ENCODE data around the gene OR4D11. TPM values are rescaled to one million over a fixed set of nuclear protein-coding genes. Genes with fewer than 3 reads are reported as not detected.
A peak's percentile ranks its signal among the peaks of the same experiment; 100 is the strongest.

Gene OR4D11
- total and polyA plus RNA-seq, 9 of the 15 experiments (the other 6 are each of a cell fraction or from before 2014, with no cell fraction given): not detected

GRCh38 chr11:59544869-59545178, 41.4 kb downstream of the OR4D11 start (continued):
- TF ChIP-seq EGR1 (conservative IDR thresholded peaks at IDR 0.05) (no peak), ZNF830 (CRISPR knock-in tag; IDR thresholded peaks at IDR 0.05) (0 out of 2 replicates have a peak, but pooled peaks have one; percentile 25), MYC (IDR thresholded peaks at IDR 0.05; ENCODE audit: low read depth, low read length) (0 out of 2 replicates have a peak, but pooled peaks have one; percentile 1), MYC (CRISPR knock-in tag; IDR thresholded peaks at IDR 0.05; ENCODE audit: borderline replicate concordance, low read depth) (no peak), GABPB2 (CRISPR knock-in tag; conservative IDR thresholded peaks at IDR 0.05) (no peak), NUFIP1 (IDR thresholded peaks at IDR 0.05; ENCODE audit: partially characterized antibody) (no peak), ZNF3 (CRISPR knock-in tag; IDR thresholded peaks at IDR 0.05) (no peak), CBFB (CRISPR knock-in tag; IDR thresholded peaks at IDR 0.05) (no peak), NEUROD1 (IDR thresholded peaks at IDR 0.05; ENCODE audit: borderline replicate concordance, low read depth, low read length, partially characterized antibody) (no peak), CBX2 (IDR thresholded peaks at IDR 0.05; ENCODE audit: insufficient read depth, low read length, poor library complexity, severe bottlenecking) (no peak), CEBPB (tag; IDR thresholded peaks at IDR 0.05) (no peak), KLF1 (tag; IDR thresholded peaks at IDR 0.05) (no peak), SMAD1 (IDR thresholded peaks at IDR 0.05; ENCODE audit: low read depth, low read length, partially characterized antibody) (no peak), THAP12 (CRISPR knock-in tag; IDR thresholded peaks at IDR 0.05) (no peak), ZNF778 (CRISPR knock-in tag; IDR thresholded peaks at IDR 0.05) (no peak), ZNF589 (CRISPR knock-in tag; IDR thresholded peaks at IDR 0.05; ENCODE audit: low read depth) (peak; percentile 18; the same call in 1 of the 2 replicates), ZNF175 (CRISPR knock-in tag; IDR thresholded peaks at IDR 0.05; ENCODE audit: low read depth) (0 out of 2 replicates have a peak, but pooled peaks have one; percentile 31), MXI1 (IDR thresholded peaks at IDR 0.05; ENCODE audit: low read depth, low read length) (no peak), ARHGAP35 (IDR thresholded peaks at IDR 0.05; ENCODE audit: partially characterized antibody) (peak; percentile 41)
- TF ChIP-seq, protein P1, sequence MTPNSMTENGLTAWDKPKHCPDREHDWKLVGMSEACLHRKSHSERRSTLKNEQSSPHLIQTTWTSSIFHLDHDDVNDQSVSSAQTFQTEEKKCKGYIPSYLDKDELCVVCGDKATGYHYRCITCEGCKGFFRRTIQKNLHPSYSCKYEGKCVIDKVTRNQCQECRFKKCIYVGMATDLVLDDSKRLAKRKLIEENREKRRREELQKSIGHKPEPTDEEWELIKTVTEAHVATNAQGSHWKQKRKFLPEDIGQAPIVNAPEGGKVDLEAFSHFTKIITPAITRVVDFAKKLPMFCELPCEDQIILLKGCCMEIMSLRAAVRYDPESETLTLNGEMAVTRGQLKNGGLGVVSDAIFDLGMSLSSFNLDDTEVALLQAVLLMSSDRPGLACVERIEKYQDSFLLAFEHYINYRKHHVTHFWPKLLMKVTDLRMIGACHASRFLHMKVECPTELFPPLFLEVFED (CRISPR knock-in tag; conservative IDR thresholded peaks at IDR 0.05): no peak
- TF ChIP-seq, protein P2, sequence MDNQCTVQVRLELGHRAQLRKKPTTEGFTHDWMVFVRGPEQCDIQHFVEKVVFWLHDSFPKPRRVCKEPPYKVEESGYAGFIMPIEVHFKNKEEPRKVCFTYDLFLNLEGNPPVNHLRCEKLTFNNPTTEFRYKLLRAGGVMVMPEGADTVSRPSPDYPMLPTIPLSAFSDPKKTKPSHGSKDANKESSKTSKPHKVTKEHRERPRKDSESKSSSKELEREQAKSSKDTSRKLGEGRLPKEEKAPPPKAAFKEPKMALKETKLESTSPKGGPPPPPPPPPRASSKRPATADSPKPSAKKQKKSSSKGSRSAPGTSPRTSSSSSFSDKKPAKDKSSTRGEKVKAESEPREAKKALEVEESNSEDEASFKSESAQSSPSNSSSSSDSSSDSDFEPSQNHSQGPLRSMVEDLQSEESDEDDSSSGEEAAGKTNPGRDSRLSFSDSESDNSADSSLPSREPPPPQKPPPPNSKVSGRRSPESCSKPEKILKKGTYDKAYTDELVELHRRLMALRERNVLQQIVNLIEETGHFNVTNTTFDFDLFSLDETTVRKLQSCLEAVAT (IDR thresholded peaks at IDR 0.05): peak; percentile 70 to 91
- TF ChIP-seq, protein P3, sequence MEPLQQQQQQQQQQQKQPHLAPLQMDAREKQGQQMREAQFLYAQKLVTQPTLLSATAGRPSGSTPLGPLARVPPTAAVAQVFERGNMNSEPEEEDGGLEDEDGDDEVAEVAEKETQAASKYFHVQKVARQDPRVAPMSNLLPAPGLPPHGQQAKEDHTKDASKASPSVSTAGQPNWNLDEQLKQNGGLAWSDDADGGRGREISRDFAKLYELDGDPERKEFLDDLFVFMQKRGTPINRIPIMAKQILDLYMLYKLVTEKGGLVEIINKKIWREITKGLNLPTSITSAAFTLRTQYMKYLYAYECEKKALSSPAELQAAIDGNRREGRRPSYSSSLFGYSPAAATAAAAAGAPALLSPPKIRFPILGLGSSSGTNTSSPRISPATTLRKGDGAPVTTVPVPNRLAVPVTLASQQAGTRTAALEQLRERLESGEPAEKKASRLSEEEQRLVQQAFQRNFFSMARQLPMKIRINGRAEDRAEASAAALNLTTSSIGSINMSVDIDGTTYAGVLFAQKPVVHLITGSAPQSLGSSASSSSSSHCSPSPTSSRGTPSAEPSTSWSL (CRISPR knock-in tag; IDR thresholded peaks at IDR 0.05; ENCODE audit: borderline replicate concordance): no peak
- TF ChIP-seq, protein P4, sequence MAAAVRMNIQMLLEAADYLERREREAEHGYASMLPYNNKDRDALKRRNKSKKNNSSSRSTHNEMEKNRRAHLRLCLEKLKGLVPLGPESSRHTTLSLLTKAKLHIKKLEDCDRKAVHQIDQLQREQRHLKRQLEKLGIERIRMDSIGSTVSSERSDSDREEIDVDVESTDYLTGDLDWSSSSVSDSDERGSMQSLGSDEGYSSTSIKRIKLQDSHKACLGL (CRISPR knock-in tag; IDR thresholded peaks at IDR 0.05; ENCODE audit: borderline replicate concordance, poor library complexity, severe bottlenecking): no peak

All from K562 (cell line).